Stimulated activated naive B cell treated with anti-CD40 and anti-IgM and Interleukin-4, amounts not matched to agents 10 μg/mL and 1 μg/mL and 100 μg/mL, for 72 hours (primary cell): ENCODE data around the gene PHKA2.
"Not testable (repeated sequence)": the region's sequence is repeated elsewhere in the genome, so short reads cannot be mapped to it uniquely, and the experiment has no call there.

Experiments
- ATAC-seq, 2 donors: fragments of 150-1000 bp; cut with Tn5 transposase; replicated peaks; 2 replicates each; pipeline ENCODE4 v1.10.0; 2021; ENCODE audit warnings: moderate library complexity in 1 of 2
- DNase-seq: peaks from one replicate; pipeline ENCODE4 v3.0.0; 2021
- H3K27ac Mint-ChIP-seq: one replicate; pipeline ENCODE4 v1.8.0; 2022; ENCODE audit warnings: mild to moderate bottlenecking, mixed read lengths
- H3K27me3 Mint-ChIP-seq, 2 donors: one replicate each; pipeline ENCODE4 v1.8.0; 2022; ENCODE audit warnings: mixed read lengths in 2 of 2
- H3K36me3 Mint-ChIP-seq, 2 donors: one replicate each; pipeline ENCODE4 v1.8.0; 2022; ENCODE audit warnings: mixed read lengths in 2 of 2, mild to moderate bottlenecking in 1 of 2
- H3K4me1 Mint-ChIP-seq, 2 donors: one replicate each; pipeline ENCODE4 v1.8.0; 2022; ENCODE audit warnings: mixed read lengths in 2 of 2, mild to moderate bottlenecking in 1 of 2
- H3K4me3 Mint-ChIP-seq, 2 donors: one replicate each; pipeline ENCODE4 v1.8.0; 2022; ENCODE audit warnings: mild to moderate bottlenecking in 2 of 2, mixed read lengths in 2 of 2, moderate library complexity in 1 of 2
- H3K9me3 Mint-ChIP-seq, 2 donors: one replicate each; pipeline ENCODE4 v1.8.0; 2022; ENCODE audit warnings: mixed read lengths in 2 of 2, mild to moderate bottlenecking in 1 of 2

The PHKA2 gene

DNA sequence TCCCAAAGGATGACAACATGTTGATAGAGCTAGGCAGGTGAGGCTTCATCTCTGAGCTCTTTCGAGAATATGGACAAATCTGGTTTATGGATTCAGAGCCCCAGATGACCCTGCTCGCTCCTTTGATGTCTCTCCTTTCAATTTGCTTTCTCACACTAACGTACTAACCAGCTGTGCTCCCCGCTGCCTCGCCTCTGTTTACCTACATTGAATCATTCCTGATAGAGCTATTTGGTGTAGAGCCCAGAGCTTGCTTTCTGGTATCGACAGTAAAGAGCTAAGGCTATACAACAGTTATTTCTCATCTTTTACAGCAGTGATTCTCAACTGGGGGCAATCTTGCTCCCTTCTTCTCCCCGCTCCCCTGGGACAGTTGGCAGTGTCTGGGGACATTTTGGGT, 8.9 kb upstream of the PHKA2 start:
- no peak for ATAC-seq
- no peak for DNase-seq
- Mint-ChIP-seq H3K4me1 (no peaks in the 10 kb centered on the region), H3K9me3 (no peaks in the 10 kb centered on the region), H3K27me3 (no peaks in the 10 kb centered on the region), H3K36me3 (no peaks in the 10 kb centered on the region), H3K4me3 (no peak overlapping the region), H3K27ac (no peak overlapping the region)

GRCh38 chrX:18985186-18985435, 1.2 kb upstream of the PHKA2 start:
- Mint-ChIP-seq H3K4me1 (peaks cover 0 to 12% of the 10 kb centered on the region in 2 donors), H3K9me3 (no peaks in the 10 kb centered on the region), H3K4me3 (peak overlapping the region; percentile 86 to 93), H3K27ac (peak overlapping the region; percentile 97), H3K27me3 (peaks cover 0 to 5% of the 10 kb centered on the region in 2 donors), H3K36me3 (no peaks in the 10 kb centered on the region)
- DNase-seq: no peak
- ATAC-seq: no peak

- Mint-ChIP-seq H3K4me3 (peak overlapping the region; percentile 86 to 93), H3K27me3 (peaks cover 0 to 5% of the 10 kb centered on the region in 2 donors), H3K9me3 (no peaks in the 10 kb centered on the region), H3K36me3 (no peaks in the 10 kb centered on the region), H3K27ac (peak overlapping the region; percentile 97), H3K4me1 (peaks cover 0 to 12% of the 10 kb centered on the region in 2 donors)
- peak; percentile 89 to 93 for ATAC-seq
- peak; percentile 81 for DNase-seq
Measured at GRCh38 chrX:18984381-18985185, 669 bp upstream of the PHKA2 start.

DNA sequence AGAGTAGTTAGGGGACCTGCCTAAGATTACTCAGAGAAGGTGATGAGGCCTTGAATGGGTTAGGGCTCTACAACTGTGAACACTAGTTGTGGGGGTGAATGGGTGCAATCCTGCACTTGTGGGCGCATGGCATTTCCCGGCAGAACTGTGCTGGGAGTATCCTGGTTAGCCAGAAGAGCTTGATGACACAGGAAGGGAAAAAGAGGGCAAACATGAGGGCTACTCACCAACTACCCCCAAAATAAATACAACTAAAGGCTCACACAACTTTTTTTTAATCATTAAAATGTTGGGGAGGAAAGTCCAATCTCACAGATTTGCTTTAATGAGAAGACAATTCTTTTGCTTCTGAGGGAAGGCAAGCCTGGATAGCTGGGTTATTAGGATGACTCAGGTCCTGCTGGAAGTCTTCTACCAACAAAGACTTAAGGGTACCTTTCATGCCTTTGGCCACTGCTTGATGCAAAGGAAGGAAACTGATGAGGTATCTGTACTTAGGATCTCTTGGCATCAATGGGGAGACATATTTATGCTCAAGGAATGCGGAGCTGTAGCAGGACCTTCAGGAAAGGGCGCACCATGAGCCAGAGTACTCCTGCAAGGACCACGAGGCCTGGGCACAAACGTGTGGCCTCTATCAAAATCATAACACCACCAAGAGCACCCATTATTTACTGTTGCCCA, 2.6 kb downstream of the PHKA2 start:
- Mint-ChIP-seq H3K36me3 (no peaks in the 10 kb centered on the region), H3K4me1 (peaks cover 0 to 12% of the 10 kb centered on the region in 2 donors), H3K4me3 (no peak overlapping the region), H3K9me3 (no peaks in the 10 kb centered on the region), H3K27me3 (peaks cover 0 to 5% of the 10 kb centered on the region in 2 donors), H3K27ac (no peak overlapping the region)
- ATAC-seq (no peak), DNase-seq (no peak)

- not testable (repeated sequence) for H3K4me3 Mint-ChIP-seq
Measured at GRCh38 chrX:18980262-18980661, 3.7 kb downstream of the PHKA2 start.

GRCh38 chrX:18974993-18975392, 8.9 kb downstream of the PHKA2 start:
- Mint-ChIP-seq H3K4me1 (peaks cover 0 to 4% of the 10 kb centered on the region in 2 donors), H3K9me3 (peaks cover 0 to 4% of the 10 kb centered on the region in 2 donors), H3K27ac (no peak overlapping the region), H3K4me3 (no peak overlapping the region), H3K27me3 (no peaks in the 10 kb centered on the region), H3K36me3 (peaks cover 0 to 4% of the 10 kb centered on the region in 2 donors)
- ATAC-seq (no peak), DNase-seq (no peak)

More at GRCh38 chrX:18980262-18980661, 3.7 kb downstream of the PHKA2 start:
- H3K27me3 Mint-ChIP-seq, H3K27ac Mint-ChIP-seq, H3K9me3 Mint-ChIP-seq, DNase-seq, H3K36me3 Mint-ChIP-seq, ATAC-seq: not testable (repeated sequence)
- H3K4me1 Mint-ChIP-seq: peaks cover 0 to 12% of the 10 kb centered on the region in 2 donors

DNA sequence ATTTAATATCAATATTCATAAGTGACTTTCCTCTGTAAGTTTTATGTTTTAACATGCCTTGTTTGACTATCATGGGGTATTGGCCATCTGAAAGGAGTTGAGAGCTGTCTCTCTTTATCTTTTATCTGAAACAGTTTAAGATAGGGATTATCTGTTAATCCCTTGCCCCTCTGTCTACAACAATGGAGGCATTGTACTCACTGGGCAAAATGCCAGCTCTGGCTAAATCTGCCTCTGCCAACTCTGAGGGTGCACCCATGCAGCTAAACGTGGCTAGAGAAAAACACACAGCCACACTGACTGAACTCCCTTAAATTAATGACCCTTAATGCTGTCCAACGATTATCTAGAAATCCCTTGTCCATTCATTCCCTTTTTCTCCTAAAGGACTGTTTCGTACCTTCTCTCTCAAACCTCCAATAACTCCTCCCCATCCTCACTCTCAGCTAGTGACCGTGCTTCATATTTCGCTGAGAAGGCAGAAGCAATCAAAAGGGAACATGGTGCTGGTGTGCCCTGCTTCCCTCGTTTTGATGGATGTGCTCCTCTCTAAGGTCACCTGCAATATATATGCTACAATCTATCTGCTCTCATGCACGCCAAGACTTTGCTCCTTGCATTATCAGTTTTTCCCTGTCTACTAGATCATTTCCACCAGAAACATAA, 10.3 kb downstream of the PHKA2 start:
- peaks cover 0 to 4% of the 10 kb centered on the region in 2 donors for H3K4me1 Mint-ChIP-seq
- H3K27me3 Mint-ChIP-seq: no peaks in the 10 kb centered on the region
- no peak overlapping the region for H3K4me3 Mint-ChIP-seq
- H3K36me3 Mint-ChIP-seq: peaks cover 0 to 4% of the 10 kb centered on the region in 2 donors
- ATAC-seq (no peak), DNase-seq (no peak)
- no peak overlapping the region for H3K27ac Mint-ChIP-seq
- H3K9me3 Mint-ChIP-seq: peaks cover 0 to 4% of the 10 kb centered on the region in 2 donors

DNA sequence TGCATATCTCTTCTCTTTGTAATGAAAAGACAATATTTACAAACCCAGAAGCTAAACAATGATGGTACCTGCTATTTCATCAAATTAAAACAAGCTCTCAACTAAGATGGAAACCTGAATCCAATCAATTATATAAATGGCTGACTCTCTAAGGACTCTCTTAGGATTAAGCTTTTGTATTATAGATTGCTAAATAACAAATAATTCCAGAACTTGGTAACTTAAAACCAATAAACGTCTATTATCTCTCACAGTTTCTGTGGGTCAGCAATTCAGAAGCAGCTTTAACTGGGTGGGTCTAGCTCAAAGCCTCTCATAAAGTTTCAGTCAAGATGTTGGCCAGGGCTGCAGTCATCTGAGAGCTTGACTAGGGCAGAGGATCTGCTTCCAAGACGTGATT, 12.4 kb downstream of the PHKA2 start:
- Mint-ChIP-seq H3K9me3 (peaks cover 0 to 4% of the 10 kb centered on the region in 2 donors), H3K4me3 (no peak overlapping the region), H3K27ac (no peak overlapping the region), H3K36me3 (peaks cover 2 to 4% of the 10 kb centered on the region in 2 donors), H3K4me1 (peaks cover 4 to 6% of the 10 kb centered on the region in 2 donors), H3K27me3 (no peaks in the 10 kb centered on the region)
- DNase-seq: no peak
- no peak for ATAC-seq

DNA sequence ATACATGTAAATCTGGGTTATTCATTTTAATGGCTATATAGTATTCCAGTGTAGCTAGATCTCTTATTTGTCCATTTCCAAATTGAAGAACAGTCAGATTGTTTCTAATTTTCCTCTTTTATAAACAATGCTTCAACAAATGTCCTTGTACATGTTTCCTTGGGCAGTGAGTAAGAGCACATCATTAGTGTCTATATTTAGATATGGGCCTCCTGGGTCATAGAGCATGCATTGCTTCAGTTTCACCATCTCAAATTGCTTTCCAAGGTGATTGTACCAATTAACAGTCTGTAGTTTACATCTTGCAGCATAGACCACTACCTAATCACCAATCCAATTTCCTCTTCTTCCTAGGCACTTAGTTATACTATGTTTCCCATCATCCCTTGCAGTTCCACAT, 13.4 kb downstream of the PHKA2 start:
- DNase-seq: no peak
- ATAC-seq: no peak
- peaks cover 0 to 4% of the 10 kb centered on the region in 2 donors for H3K9me3 Mint-ChIP-seq
- no peak overlapping the region for H3K4me3 Mint-ChIP-seq
- no peak overlapping the region for H3K27ac Mint-ChIP-seq
- H3K27me3 Mint-ChIP-seq: no peaks in the 10 kb centered on the region
- H3K36me3 Mint-ChIP-seq: peaks cover 2 to 4% of the 10 kb centered on the region in 2 donors
- peaks cover 4 to 6% of the 10 kb centered on the region in 2 donors for H3K4me1 Mint-ChIP-seq

DNA sequence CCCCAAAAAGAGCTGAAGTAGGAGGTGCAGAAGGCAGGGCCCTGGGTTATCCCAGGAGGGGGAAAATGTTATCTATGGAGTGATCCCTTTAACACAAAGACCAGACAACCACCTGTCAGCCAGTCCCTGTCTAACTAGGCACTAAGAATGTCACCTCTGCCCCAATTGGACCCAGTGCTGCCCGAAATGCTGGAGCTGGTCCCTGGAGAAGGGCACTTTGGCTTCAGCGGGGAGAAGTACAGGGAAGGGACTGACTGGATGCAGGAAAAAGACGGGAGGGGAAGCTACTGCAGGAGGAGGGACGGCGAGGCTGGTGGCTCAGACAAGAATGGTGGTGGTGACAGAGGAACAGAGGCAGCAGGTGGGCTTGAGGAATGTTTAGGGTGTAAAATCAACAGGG, 17.3 kb downstream of the PHKA2 start:
- no peak overlapping the region for H3K4me3 Mint-ChIP-seq
- H3K9me3 Mint-ChIP-seq: peaks cover 0 to 4% of the 10 kb centered on the region in 2 donors
- ATAC-seq (no peak), DNase-seq (no peak)
- peaks cover 4 to 5% of the 10 kb centered on the region in 2 donors for H3K36me3 Mint-ChIP-seq
- H3K4me1 Mint-ChIP-seq: peaks cover under 1 to 12% of the 10 kb centered on the region in 2 donors
- H3K27me3 Mint-ChIP-seq: no peaks in the 10 kb centered on the region
- H3K27ac Mint-ChIP-seq: no peak overlapping the region

- no peak for ATAC-seq
- Mint-ChIP-seq H3K36me3 (peaks cover 0 to 5% of the 10 kb centered on the region in 2 donors), H3K4me1 (peaks cover 0 to 18% of the 10 kb centered on the region in 2 donors), H3K9me3 (no peaks in the 10 kb centered on the region), H3K27me3 (no peaks in the 10 kb centered on the region), H3K27ac (no peak overlapping the region), H3K4me3 (no peak overlapping the region)
- no peak for DNase-seq
Measured at GRCh38 chrX:18964901-18965300, 19.0 kb downstream of the PHKA2 start.

DNA sequence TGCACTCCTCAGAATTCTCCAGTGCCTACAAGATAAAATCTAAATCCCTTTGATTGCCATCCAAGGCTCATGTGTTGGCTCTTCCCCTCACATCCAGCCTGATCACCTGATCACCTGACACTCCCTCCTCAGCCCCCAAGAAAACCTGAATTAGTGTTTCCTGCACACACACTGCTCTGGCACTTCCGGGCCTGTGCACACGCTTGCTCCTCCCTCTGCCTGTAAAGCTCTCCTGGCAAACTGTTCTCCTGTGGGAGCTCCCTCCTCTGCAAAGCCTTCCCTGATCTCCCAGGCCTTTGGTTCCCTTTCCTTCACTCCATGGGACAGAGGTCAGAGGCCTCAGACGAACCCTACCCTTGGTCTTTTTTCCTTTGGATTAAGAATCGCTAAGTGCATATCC, 19.9 kb downstream of the PHKA2 start:
- Mint-ChIP-seq H3K27ac (no peak overlapping the region), H3K36me3 (peaks cover 0 to 5% of the 10 kb centered on the region in 2 donors), H3K9me3 (no peaks in the 10 kb centered on the region), H3K27me3 (no peaks in the 10 kb centered on the region), H3K4me1 (peaks cover 0 to 18% of the 10 kb centered on the region in 2 donors), H3K4me3 (no peak overlapping the region)
- DNase-seq (no peak), ATAC-seq (no peak)

- H3K27ac Mint-ChIP-seq: no peak overlapping the region
- no peak for DNase-seq
Measured at GRCh38 chrX:18962329-18962728, 21.6 kb downstream of the PHKA2 start.

DNA sequence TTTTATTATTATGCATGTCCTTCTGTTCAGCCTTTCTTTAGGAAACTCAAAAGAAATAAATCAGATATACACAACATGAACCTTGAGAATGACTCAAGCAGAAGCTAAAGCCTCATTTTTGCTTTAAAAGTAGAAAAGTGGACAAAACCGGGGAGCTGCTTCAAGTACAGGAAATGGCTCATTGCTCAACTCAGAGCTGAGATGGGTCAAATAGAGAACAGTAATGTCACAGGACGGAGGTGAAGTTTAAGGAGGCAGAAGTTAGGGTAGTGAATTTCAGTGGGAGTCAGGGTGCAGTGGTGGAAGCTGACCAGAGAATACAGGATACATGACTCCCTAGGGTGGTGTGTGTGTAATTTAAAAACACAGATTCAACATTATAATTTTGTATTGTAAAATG, 22.2 kb downstream of the PHKA2 start:
- Mint-ChIP-seq H3K27me3 (no peaks in the 10 kb centered on the region), H3K27ac (no peak overlapping the region), H3K36me3 (peaks cover 0 to 4% of the 10 kb centered on the region in 2 donors), H3K4me3 (no peak overlapping the region), H3K9me3 (no peaks in the 10 kb centered on the region), H3K4me1 (peaks cover 0 to 14% of the 10 kb centered on the region in 2 donors)
- DNase-seq (no peak), ATAC-seq (no peak)

More at GRCh38 chrX:18962329-18962728, 21.6 kb downstream of the PHKA2 start:
- Mint-ChIP-seq H3K36me3 (peaks cover 0 to 5% of the 10 kb centered on the region in 2 donors), H3K4me3 (no peak overlapping the region), H3K9me3 (no peaks in the 10 kb centered on the region), H3K27me3 (no peaks in the 10 kb centered on the region), H3K4me1 (peaks cover 0 to 18% of the 10 kb centered on the region in 2 donors)
- ATAC-seq: no peak
